Epithelial cell of prostate (primary cell): ENCODE data around the gene ANKRD65.
"Not testable (repeated sequence)": the region's sequence is repeated elsewhere in the genome, so short reads cannot be mapped to it uniquely, and the experiment has no call there.

Experiments used
- DNase-seq: peaks from one replicate; pipeline ENCODE4 v3.0.0-alpha.2; 2011; ENCODE audit warnings: low read depth, low spot score
- H3K27ac ChIP-seq: fragments of 450-650 bp; 2 replicates; pipeline ENCODE4 v1.5.1; 2017; ENCODE audit warnings: mild to moderate bottlenecking

The ANKRD65 gene

GRCh38 chr1:1421147-1421906, at the start of gene ANKRD65:
TSS of gene ANKRD65 (minus strand) at chr1:1421276. CDS start at chr1:1421005, 271 bp downstream.
- no peak for DNase-seq
- peak within 1 kb of the TSS; percentile 82 for H3K27ac ChIP-seq

DNA sequence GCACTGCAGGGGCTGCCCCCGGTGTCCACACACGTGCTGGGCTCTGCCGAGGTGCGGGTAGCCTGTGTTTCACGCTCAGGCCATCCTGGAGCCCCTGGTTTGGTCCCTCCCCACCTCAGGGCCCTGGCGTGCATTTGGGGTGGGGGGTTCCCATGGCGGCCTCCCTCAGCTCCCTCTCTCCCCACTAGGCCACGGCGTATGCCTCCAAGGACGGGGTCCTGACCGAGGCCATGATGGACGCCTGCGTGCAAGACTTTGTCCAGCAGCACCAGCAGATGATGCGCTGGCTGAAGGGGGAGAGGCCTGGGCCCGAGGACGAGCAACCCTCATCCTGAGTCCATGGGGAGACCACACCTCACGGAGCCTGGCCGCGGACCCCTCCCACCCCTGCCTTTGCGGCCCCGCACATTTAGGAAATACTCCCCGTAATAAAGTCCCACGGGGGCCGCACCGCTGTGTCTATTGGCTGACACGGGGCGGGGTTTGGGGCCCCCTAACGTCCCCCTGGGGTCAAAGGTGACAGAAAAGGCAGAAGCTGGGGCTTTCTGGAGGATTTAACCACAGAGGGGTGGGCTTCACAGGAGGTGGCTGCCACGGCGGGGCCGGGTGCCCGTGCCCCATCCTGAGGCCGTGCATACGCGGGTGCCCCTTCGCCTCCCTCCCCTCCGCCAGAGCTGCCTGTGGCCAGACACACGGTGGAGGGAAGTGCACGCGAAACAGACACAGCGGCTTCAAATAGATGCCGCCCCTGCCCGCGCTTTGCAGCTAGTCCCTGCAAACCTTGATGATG, 47.3 kb upstream of the ANKRD65 start:
- not testable (repeated sequence) for DNase-seq, H3K27ac ChIP-seq

DNA sequence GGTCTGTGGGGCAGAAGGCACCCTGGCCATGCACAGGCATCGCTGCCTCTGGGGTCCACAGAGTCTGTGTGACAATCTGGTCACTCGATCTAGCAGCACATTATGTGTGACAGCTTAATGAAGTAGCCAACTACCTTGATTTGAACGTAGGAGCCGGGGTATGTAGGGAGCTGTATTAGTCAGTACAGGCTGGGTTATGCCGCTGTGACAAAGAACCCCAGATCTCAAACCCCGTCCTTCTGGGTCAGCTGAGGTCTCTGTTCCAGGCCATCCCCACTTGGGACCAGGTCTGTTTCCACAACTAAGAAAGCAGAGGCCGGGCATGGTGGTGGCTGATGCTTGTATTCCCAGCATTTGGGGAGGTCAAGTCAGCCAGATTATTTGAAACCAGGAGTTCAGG, 42.2 kb upstream of the ANKRD65 start:
- DNase-seq: no peak
- H3K27ac ChIP-seq: peak overlapping the region; percentile 95

GRCh38 chr1:1462318-1462966, 41.4 kb upstream of the ANKRD65 start:
- H3K27ac ChIP-seq: peak overlapping the region; percentile 95
- DNase-seq: no peak

DNA sequence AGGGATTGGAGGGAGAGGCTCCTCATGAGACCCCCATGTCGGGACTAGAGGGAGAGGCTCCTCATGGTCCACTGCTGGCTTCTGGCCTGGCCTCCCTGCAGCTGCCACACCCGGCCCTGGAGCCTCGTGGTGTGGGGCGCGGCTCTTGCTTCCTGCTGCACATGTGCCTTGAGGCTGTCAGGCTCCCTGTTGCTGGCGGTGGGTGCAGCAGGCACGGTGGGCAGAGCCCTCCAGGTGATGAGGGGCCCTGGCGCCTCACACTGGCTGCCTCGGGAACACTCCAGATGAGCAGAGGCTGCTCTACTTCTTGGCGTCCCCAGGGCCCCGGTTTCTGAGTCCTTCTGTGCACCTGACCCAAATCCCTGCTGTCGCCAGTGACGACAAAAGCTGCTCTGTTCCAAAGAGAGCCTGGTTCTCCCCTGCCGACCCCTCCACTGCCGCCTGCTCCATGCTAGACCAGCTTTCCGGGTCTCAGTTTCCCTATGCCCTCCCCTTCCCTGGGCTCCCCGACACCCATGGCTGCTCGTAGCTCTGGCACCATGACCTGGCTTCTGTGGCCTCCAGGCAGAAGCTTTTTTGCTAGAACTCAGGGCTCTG, 40.7 kb upstream of the ANKRD65 start:
- peak overlapping the region; percentile 95 for H3K27ac ChIP-seq
- no peak for DNase-seq

- no peak for DNase-seq
- no peak overlapping the region for H3K27ac ChIP-seq
These were observed 39.6 kb upstream of the ANKRD65 start for GRCh38 chr1:1460540-1461130.

GRCh38 chr1:1459711-1460110, 38.6 kb upstream of the ANKRD65 start:
- not testable (repeated sequence) for H3K27ac ChIP-seq, DNase-seq

DNA sequence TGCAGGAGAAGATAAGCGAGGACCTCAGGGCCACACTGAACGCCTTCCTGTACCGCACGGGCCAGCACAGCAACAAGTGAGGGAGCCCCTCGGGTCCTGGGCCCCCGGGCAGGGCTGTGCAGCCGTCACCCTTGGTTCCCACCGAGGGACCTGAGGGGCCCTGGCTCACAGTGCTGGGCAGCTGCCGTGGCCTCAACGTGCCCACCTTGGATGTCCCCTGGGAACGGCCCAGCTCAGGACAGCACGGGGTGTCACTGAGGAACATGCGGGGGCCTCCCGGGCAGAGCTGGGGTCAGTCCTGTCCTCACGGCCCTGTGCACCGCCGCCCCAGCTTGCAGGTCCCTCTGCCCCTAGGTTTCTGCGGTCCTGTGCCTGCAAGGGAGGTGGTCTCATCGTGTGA, 38.1 kb upstream of the ANKRD65 start:
- H3K27ac ChIP-seq, DNase-seq: not testable (repeated sequence)

DNA sequence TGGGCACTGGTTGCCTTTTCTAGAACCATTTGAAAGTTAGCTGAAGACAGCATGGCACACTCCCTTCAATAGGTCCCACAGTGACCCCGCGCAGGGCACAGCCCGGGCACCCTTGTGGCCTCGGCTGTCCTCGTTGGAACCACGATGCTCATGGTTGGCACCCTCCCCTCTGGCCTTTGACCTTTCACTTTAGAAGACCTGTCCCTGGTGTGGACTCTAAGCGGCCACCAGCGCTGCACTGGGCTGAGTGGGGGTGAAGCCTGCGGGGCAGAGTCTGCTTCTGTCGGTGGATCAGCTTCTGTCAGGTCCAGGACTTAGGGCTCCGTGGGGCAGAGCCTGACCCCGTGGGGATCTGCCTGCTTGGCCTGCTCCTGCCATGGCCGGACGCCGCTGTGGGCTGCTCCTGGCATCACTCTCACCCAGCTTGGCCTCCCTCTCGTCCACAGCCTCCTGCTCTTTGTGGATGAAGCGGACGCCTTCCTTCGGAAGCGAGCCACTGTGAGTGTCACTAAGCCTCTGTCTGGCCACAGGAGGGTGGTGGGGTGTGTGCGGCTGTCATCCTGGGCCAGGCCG, 35.7 kb upstream of the ANKRD65 start:
- DNase-seq, H3K27ac ChIP-seq: not testable (repeated sequence)

DNA sequence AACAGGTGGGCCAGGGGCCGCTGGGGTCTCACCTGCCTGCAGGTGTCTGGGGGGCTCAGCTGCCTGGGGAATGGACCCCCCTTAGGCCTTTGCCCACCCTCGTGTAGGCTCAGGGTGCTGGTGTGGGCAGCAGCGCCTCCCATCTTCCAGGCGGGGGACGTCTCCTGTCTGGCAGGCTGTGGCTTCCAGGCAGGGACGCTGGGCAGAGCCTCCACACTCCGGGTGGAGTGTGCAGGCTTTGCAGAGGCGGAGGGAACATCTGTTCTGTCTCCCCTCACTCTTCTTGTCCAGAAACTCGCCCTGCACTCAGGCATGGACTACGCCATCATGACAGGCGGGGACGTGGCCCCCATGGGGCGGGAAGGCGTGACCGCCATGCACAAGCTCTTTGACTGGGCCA, 34.9 kb upstream of the ANKRD65 start:
- not testable (repeated sequence) for DNase-seq, H3K27ac ChIP-seq

DNA sequence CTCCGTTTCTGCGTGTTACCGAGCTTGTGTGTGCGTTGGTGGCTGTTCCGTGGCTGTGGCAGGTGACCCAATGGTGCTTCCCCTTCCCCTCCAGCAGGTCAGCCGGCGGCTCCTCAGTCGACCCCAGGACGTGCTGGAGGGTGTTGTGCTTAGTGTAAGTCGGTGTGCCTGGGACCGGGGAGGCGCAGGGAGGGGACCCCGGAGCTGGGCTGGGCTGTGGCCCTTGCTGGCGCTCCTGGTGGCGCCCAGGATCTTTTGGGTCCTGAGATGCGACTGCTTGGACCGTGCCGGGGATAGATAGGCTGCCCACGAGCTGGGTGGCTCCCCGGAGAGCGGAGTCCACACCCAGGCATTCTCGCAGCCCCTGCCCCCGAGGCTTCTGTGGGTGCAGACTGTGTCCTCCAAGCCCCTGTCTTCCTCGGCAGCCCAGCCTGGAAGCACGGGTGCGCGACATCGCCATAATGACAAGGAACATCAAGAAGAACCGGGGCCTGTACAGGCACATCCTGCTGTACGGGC, 34.3 kb upstream of the ANKRD65 start:
- no peak for DNase-seq
- H3K27ac ChIP-seq: no peak overlapping the region

GRCh38 chr1:1454286-1455056, 33.4 kb upstream of the ANKRD65 start:
- DNase-seq, H3K27ac ChIP-seq: not testable (repeated sequence)

DNA sequence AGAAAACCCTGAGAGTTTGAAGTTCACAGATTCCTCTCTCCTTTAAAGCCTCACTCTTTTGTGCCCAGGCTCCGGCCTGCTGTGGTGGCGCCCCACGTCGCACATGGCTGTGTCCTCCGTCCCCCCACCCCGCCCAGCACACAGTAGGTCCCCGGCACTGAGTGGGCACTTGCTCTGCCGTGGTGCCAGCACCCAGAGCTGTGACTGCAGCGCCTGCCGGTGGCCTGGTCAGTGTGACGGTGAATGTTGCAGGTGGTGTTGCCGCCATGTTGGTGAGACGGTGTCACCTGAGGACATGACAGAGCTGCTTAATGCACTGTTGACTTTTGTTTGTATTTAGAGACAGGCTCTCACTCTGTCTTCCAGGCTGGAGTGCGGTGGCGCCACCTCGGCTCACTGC, 31.8 kb upstream of the ANKRD65 start:
- no peak for DNase-seq
- no peak overlapping the region for H3K27ac ChIP-seq

DNA sequence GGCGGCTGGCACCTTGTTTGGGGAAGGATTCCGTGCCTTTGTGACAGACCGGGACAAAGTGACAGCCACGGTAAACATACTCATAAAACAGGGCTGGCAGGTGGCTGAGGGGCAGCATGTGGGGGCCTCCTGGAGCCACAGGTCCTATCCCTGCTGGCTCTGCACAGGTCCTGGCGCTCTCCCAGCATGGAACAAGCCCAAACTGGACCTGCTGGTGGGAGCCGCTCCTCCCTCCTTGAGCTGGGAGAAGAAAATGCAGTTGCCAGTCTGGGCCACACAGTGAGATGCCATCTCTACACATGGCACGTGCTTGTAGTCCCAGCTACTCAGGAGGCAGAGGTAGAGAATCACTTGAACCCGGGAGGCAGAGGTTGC, 31.3 kb upstream of the ANKRD65 start:
- H3K27ac ChIP-seq, DNase-seq: not testable (repeated sequence)

DNA sequence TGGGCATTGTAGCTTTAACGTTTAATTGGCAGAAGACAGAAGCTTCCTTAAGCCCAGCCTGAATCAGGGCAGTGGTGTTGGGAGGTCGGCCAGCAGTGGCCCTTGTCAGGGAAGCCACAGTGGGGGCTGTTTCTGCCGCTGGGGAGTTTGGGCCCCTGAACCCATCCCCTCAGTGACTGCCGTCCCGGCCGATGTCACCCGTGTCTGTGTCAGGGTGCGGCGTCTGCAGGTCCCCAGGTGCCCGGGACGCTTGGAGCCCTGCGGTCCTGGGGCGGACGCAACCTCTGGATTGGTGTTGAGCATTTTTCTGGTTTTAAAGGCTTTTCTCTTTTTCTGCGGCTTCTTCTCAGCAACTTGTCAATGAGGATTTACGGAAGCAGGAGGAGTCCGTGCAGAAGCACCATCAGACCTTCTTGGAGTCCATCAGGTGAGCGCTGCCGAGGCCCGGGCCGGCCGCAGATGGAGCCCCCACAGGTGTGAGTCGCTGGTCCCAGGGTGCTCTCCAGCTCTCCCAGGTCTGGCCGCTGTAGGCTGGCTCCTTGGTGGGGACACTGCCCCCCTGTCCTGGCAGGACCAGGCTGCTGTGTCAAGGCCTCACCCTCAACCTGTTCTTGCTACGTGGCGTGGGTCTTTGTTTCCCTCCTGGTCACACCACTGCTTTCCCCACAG, 30.8 kb upstream of the ANKRD65 start:
- H3K27ac ChIP-seq: no peak overlapping the region
- DNase-seq: no peak

DNA sequence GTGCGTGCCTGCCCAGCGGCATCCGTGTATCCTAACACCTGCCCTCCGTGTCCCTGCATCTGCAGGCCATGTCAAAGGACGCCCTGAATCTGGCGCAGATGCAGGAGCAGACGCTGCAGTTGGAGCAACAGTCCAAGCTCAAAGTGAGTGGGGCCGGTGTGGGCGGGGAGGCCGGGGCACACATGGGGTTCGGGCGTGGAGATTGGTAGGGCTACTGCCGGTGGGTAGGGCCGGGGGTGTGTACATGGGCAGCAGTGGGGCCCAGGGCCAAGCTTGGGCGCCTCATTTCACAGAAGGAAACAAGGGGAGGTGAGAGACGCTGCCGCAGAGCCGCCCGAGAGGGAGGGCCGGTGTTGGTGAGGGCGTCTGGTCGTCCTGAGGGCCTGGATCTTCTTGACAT, 29.5 kb upstream of the ANKRD65 start:
- DNase-seq, H3K27ac ChIP-seq: not testable (repeated sequence)

DNA sequence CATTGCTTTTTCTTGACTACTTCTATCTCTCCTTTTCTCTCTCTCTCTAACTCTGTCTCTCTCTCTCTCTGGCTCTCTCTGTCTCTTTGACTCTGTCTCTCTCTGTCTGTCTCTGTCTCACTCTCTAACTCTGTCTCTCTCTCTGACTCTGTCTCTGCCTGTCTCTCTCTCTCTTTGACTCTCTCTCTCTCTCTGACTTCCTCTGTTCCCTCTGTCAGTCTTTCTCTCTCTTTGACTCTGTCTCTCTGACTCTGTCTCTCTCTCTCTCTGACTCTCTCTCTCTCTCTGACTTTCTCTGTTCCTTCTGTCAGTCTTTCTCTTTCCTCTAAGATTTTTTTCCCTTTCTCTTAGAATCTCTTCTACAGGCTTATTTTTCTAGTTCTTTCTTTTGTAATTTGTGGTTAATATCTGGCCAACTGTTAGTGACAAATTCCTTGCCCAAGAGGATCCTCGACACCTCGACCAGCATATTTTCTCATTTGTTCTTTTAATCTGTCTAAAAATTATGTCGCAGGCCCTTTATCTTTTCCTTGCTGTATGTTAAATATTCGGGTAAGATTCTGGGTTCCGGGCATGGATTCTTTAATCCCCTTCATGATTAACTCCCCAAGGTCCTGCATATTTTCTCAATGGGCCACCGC, 28.1 kb upstream of the ANKRD65 start, which contains the start of gene ATAD3C:
ATAD3C (plus strand) TSS at position 591 of the 641 bp plus-strand sequence. CDS start 995 bp downstream, outside the sequence.
- H3K27ac ChIP-seq: no peak within 1 kb of the TSS
- DNase-seq: no peak

DNA sequence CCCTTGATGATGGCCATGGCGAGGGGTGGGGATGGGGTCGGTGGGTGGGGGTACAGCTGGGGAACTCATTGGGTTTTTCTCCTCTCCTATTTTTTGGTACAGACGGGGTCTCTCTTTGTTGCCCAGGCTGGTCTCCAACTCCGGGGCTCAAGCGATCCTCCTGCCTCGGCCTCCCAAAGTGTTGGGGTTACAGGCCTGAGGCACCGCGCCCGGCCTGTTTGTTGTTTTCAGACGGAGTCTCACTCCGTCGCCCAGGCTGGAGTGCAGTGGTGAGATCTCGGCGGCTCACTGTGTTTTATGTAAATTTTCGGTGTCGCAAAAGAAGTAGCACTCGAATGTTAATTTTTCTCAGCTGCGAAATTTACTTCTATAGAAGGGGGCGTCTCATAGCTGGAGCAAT, 25.6 kb upstream of the ANKRD65 start:
- H3K27ac ChIP-seq, DNase-seq: not testable (repeated sequence)
